WTC11 (cell line): ENCODE measurements around the gene DESI1.

Experiments
- MXD4 ChIP-seq: fragments of 250-450 bp; sonication (Bioruptor Pico); IDR thresholded peaks from 2 replicates; pipeline ENCODE4 v1.8.0; 2021; ENCODE audit warnings: mild to moderate bottlenecking, moderate library complexity, borderline replicate concordance
- ZNF121 ChIP-seq: sonication (generic); formaldehyde crosslinking; IDR thresholded peaks from 2 replicates; pipeline ENCODE4 v1.8.0; 2023; ENCODE audit warnings: missing genetic modification reagents
- TF ChIP-seq, protein P1 (sequence below): fragments of 200-600 bp; IDR thresholded peaks from 2 replicates; pipeline ENCODE4 v1.8.0; 2022; ENCODE audit warnings: antibody characterized with exemption

DNA sequence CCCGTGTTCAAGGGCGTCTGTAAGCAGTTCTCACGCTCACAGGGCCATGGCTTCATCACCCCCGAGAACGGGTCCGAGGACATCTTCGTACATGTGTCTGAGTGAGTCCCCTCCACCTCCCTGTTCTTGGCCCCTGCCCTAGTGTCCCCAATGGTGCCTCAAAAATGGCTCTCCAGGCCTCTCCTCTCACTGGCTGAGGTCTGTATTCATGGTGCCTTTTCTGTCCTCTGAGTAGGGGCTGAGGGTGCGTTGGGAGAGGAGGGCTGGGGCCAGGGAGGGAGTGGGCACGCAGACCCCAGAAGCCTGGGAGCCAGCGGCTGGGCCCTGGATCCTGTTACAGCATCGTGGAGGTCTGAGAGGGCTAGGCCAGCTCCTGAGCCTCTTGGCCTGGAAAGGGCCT lies 47.2 kb downstream of the DESI1 start:
- TF ChIP-seq MXD4 (CRISPR knock-in tag): no peak
- TF ChIP-seq, protein P1, sequence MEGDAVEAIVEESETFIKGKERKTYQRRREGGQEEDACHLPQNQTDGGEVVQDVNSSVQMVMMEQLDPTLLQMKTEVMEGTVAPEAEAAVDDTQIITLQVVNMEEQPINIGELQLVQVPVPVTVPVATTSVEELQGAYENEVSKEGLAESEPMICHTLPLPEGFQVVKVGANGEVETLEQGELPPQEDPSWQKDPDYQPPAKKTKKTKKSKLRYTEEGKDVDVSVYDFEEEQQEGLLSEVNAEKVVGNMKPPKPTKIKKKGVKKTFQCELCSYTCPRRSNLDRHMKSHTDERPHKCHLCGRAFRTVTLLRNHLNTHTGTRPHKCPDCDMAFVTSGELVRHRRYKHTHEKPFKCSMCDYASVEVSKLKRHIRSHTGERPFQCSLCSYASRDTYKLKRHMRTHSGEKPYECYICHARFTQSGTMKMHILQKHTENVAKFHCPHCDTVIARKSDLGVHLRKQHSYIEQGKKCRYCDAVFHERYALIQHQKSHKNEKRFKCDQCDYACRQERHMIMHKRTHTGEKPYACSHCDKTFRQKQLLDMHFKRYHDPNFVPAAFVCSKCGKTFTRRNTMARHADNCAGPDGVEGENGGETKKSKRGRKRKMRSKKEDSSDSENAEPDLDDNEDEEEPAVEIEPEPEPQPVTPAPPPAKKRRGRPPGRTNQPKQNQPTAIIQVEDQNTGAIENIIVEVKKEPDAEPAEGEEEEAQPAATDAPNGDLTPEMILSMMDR: no peak
- TF ChIP-seq ZNF121: no peak
